Cerebellar nuclear complex (tissue), 1 donor: ENCODE data around the gene COL5A1.
"Not testable (repeated sequence)": the region's sequence is repeated elsewhere in the genome, so short reads cannot be mapped to it uniquely, and the experiment has no call there.

Experiments
- DNase-seq, 2 experiments: peaks; one replicate each; lab custom pipeline; 2025; lab: John Stamatoyannopoulos, UW

COL5A1 gene

GRCh38 chr9:134692573-134692860 is 50.9 kb downstream of the COL5A1 start:
- no peak for DNase-seq

- no peak for DNase-seq
Measured at GRCh38 chr9:134693011-134693410, 51.4 kb downstream of the COL5A1 start.

- DNase-seq, result no peak
Measured at GRCh38 chr9:134693641-134694367, 52.2 kb downstream of the COL5A1 start.

GRCh38 chr9:134694368-134694665 is 52.7 kb downstream of the COL5A1 start:
- DNase-seq, result no peak

GRCh38 chr9:134694714-134695113 is 53.1 kb downstream of the COL5A1 start:
- no peak for DNase-seq

- DNase-seq, result no peak
Measured at GRCh38 chr9:134695144-134695543, 53.5 kb downstream of the COL5A1 start.

GRCh38 chr9:134696433-134696832 is 54.8 kb downstream of the COL5A1 start:
- no peak for DNase-seq

- DNase-seq, result no peak
Measured at GRCh38 chr9:134698111-134698510, 56.5 kb downstream of the COL5A1 start.

GRCh38 chr9:134698587-134699342 is 57.2 kb downstream of the COL5A1 start:
- DNase-seq, result no peak

GRCh38 chr9:134699343-134699740 is 57.7 kb downstream of the COL5A1 start:
- no peak for DNase-seq

GRCh38 chr9:134700636-134701350 is 59.2 kb downstream of the COL5A1 start:
- no peak for DNase-seq

- DNase-seq, result no peak
Measured at GRCh38 chr9:134701581-134702259, 60.1 kb downstream of the COL5A1 start.

GRCh38 chr9:134702291-134702690 is 60.7 kb downstream of the COL5A1 start:
- no peak for DNase-seq

- not testable (repeated sequence) for DNase-seq
Measured at GRCh38 chr9:134703730-134704114, 62.1 kb downstream of the COL5A1 start.

- no peak for DNase-seq
Measured at GRCh38 chr9:134704498-134704897, 62.9 kb downstream of the COL5A1 start.

- DNase-seq, result no peak
Measured at GRCh38 chr9:134705786-134706185, 64.2 kb downstream of the COL5A1 start.

- DNase-seq, result no peak
Measured at GRCh38 chr9:134706522-134706921, 64.9 kb downstream of the COL5A1 start.

GRCh38 chr9:134707031-134707680 is 65.6 kb downstream of the COL5A1 start:
- no peak for DNase-seq

- DNase-seq, result no peak
Measured at GRCh38 chr9:134707731-134708671, 66.4 kb downstream of the COL5A1 start.

GRCh38 chr9:134708672-134709038 is 67.1 kb downstream of the COL5A1 start:
- DNase-seq, result no peak
